GOT3 (cell line): Measurements from ENCODE around the gene SENP5.

Source experiments
- DNase-seq: peaks from one replicate; lab custom pipeline; 2025; ENCODE audit warnings: mixed read lengths; lab: John Stamatoyannopoulos, UW

SENP5 gene

GRCh38 chr3:196883361-196883760, 15.6 kb downstream of the SENP5 start:
- no peak for DNase-seq

GRCh38 chr3:196886144-196886543, 18.4 kb downstream of the SENP5 start:
- DNase-seq: no peak

- no peak for DNase-seq
These were observed 22.4 kb downstream of the SENP5 start for GRCh38 chr3:196889844-196890708.

GRCh38 chr3:196894557-196895295, 27.0 kb downstream of the SENP5 start:
- DNase-seq: no peak

- no peak for DNase-seq
These were observed 28.5 kb downstream of the SENP5 start for GRCh38 chr3:196896229-196896628.

- DNase-seq: no peak
These were observed 34.0 kb downstream of the SENP5 start for GRCh38 chr3:196901768-196902167.

GRCh38 chr3:196902296-196902695, 34.6 kb downstream of the SENP5 start:
- DNase-seq: no peak

GRCh38 chr3:196903740-196904139, 36.0 kb downstream of the SENP5 start:
- DNase-seq: no peak

- no peak for DNase-seq
These were observed 47.1 kb downstream of the SENP5 start for GRCh38 chr3:196914866-196915265.

GRCh38 chr3:196915375-196915774, 47.7 kb downstream of the SENP5 start:
- no peak for DNase-seq

- DNase-seq: no peak
These were observed 48.5 kb downstream of the SENP5 start for GRCh38 chr3:196916221-196916620.

GRCh38 chr3:196916995-196917394, 49.3 kb downstream of the SENP5 start:
- DNase-seq: no peak

- no peak for DNase-seq
These were observed 51.2 kb downstream of the SENP5 start for GRCh38 chr3:196918968-196919367.

- no peak for DNase-seq
These were observed 53.0 kb downstream of the SENP5 start for GRCh38 chr3:196920733-196921132.

GRCh38 chr3:196927571-196928453, 60.1 kb downstream of the SENP5 start:
- no peak for DNase-seq

GRCh38 chr3:196931157-196931556, 63.4 kb downstream of the SENP5 start:
- DNase-seq: no peak

- no peak for DNase-seq
These were observed 64.3 kb downstream of the SENP5 start for GRCh38 chr3:196931828-196932587.

GRCh38 chr3:196932600-196932999, 64.9 kb downstream of the SENP5 start:
- no peak for DNase-seq

GRCh38 chr3:196936288-196936687, 68.6 kb downstream of the SENP5 start:
- DNase-seq: no peak

- no peak for DNase-seq
These were observed 70.4 kb downstream of the SENP5 start for GRCh38 chr3:196938124-196938523.

- DNase-seq: no peak
These were observed 70.9 kb downstream of the SENP5 start for GRCh38 chr3:196938576-196938975.
